ENCODE measurements around the gene CLBA1.

CLBA1 gene

DNA sequence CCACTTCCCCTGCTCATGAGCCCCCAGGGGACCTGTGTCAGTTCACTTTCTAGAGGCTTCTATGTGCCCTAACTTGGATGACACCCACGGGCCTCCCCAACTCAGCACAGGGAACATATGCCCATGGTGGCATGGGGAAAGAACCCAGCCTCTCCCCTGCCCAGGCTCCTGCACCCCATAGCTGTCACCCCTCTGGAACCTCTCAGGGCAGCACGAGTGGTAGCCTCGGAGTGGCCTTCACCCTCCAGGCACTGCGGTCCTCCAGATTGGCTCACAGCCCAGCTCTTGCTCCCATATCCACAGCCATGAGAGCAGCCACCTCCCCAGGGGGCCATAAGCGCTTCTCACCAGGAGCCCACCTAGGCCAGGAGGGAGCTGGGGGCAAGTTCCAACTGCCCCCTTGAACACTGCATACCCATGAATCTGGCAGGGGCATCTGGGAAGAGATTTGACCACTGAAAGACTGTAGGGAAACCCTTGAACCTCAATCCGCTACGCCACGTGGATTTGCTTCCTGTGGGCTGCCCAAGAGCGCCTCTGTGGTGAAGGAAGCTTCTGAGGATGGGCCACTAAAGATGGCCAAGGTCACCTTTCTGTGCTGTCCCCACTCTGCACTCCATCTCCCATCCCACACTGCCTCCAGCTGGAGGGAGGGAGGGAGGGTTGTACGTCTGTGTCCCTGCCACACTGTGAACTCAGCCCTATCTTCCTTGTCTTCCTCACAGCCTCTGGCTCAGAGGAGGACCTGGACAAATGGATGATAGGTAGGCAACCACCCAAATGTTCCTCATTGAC is 49.0 kb upstream of the CLBA1 start:
- no peaks in the 10 kb centered on the region for H3K9me3 ChIP-seq (ENCODE audit: control insufficient read depth, insufficient read depth, low read depth, low read length)
- POLR2A ChIA-PET: no interaction called here
- H3K27ac ChIP-seq (ENCODE audit: extremely low read depth, low read depth, low read length): no peak overlapping the region
- no peak overlapping the region for H3K4me3 ChIP-seq (ENCODE audit: low read depth, low read length)
- CTCF ChIA-PET: interaction anchor here (1.1 to 1.2 kb wide), 2 partner anchors 109 to 153 kb away, joined by 3 to 4 read pairs; no protein-coding TSS in a partner anchor
- H3K4me1 ChIP-seq (ENCODE audit: control insufficient read depth, insufficient read depth, low read length): no peaks in the 10 kb centered on the region
- 0 out of 2 replicates have a peak, but pooled peaks have one; percentile 7 for TF ChIP-seq ZIC2 (tag by site-specific recombination; IDR thresholded peaks at IDR 0.05)
- TF ChIP-seq, protein P1, sequence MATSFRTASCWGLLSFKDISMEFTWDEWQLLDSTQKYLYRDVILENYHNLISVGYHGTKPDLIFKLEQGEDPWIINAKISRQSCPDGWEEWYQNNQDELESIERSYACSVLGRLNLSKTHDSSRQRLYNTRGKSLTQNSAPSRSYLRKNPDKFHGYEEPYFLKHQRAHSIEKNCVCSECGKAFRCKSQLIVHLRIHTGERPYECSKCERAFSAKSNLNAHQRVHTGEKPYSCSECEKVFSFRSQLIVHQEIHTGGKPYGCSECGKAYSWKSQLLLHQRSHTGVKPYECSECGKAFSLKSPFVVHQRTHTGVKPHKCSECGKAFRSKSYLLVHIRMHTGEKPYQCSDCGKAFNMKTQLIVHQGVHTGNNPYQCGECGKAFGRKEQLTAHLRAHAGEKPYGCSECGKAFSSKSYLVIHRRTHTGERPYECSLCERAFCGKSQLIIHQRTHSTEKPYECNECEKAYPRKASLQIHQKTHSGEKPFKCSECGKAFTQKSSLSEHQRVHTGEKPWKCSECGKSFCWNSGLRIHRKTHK (tag by site-specific recombination; IDR thresholded peaks at IDR 0.05): no peak
- H3K36me3 ChIP-seq (ENCODE audit: control insufficient read depth in 2 of 2, insufficient read depth in 1 of 2, low read length in 2 of 2): no peaks in the 10 kb centered on the region

- no peak overlapping the region for H3K27ac ChIP-seq (ENCODE audit: extremely low read depth, low read depth, low read length)
- ChIA-PET POLR2A (no interaction called here), CTCF (interaction anchor here (1.2 kb wide), 2 partner anchors 41 to 153 kb away, joined by 4 to 5 read pairs; no protein-coding TSS in a partner anchor)
- H3K36me3 ChIP-seq (ENCODE audit: control insufficient read depth in 2 of 2, insufficient read depth in 1 of 2, low read length in 2 of 2): no peaks in the 10 kb centered on the region
- no peak overlapping the region for H3K4me3 ChIP-seq (ENCODE audit: low read depth, low read length)
- no peaks in the 10 kb centered on the region for H3K9me3 ChIP-seq (ENCODE audit: control insufficient read depth, insufficient read depth, low read depth, low read length)
- no peaks in the 10 kb centered on the region for H3K4me1 ChIP-seq (ENCODE audit: control insufficient read depth, insufficient read depth, low read length)
- TF ChIP-seq HIC1 (tag by site-specific recombination; IDR thresholded peaks at IDR 0.05) (no peak), ZNF175 (tag by site-specific recombination; IDR thresholded peaks at IDR 0.05) (no peak), ZBTB10 (tag by site-specific recombination; IDR thresholded peaks at IDR 0.05) (no peak), ZNF473 (tag by site-specific recombination; IDR thresholded peaks at IDR 0.05) (no peak), ZNF423 (tag by site-specific recombination; IDR thresholded peaks at IDR 0.05) (no peak), KLF1 (tag by site-specific recombination; IDR thresholded peaks at IDR 0.05) (no peak), ZNF654 (tag by site-specific recombination; IDR thresholded peaks at IDR 0.05; ENCODE audit: low read depth) (no peak), FEZF1 (tag by site-specific recombination; IDR thresholded peaks at IDR 0.05) (no peak), ZNF830 (tag by site-specific recombination; IDR thresholded peaks at IDR 0.05; ENCODE audit: low read depth) (no peak)
Observed at GRCh38 chr14:104937161-104937560, 48.4 kb upstream of the CLBA1 start.

DNA sequence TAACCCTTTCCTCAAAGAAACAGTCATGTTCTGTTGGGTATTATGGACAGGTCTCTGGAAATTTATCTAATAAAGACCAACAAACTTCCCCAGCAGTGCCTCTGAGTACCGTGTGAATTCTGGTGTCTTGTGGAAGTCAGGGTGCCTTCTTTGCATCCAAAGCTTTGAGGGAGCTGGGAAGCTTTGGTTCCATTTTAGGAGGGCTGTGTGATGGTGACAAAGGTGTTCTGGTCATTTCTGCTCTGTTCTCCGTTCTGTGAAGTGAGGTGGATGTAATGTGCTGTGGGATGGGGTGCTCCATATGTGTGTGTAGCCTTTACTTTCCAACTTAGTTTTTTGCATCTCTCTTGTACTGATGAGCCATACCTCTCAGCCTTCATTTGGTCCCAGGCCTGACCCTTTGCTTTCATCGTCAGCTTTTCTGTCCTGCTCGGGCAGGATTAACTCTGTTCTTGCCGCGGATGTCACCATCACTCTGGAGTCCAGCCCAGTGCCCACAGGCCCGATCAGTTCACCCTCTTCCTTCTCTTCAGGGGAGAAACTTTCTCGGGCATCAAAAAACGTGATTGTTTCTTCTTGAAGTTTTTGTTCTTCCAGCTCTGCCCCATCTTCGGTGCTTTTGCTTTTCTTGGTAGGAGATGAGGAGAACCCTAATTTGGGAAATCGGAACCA is 47.8 kb upstream of the CLBA1 start:
- Histone ChIP-seq H3K9me3 (ENCODE audit: control insufficient read depth, insufficient read depth, low read depth, low read length) (no peaks in the 10 kb centered on the region), H3K36me3 (ENCODE audit: control insufficient read depth in 2 of 2, insufficient read depth in 1 of 2, low read length in 2 of 2) (no peaks in the 10 kb centered on the region), H3K4me3 (ENCODE audit: low read depth, low read length) (no peak overlapping the region), H3K4me1 (ENCODE audit: control insufficient read depth, insufficient read depth, low read length) (no peaks in the 10 kb centered on the region), H3K27ac (ENCODE audit: extremely low read depth, low read depth, low read length) (no peak overlapping the region)
- CTCF ChIA-PET: interaction anchor here (0.6 to 1.2 kb wide), 3 partner anchors 36 to 152 kb away, joined by 4 to 5 read pairs (median 4); no protein-coding TSS in a partner anchor
- POLR2A ChIA-PET: no interaction called here
- no peak for TF ChIP-seq ZNF658 (tag by site-specific recombination; IDR thresholded peaks at IDR 0.05)
- no peak for TF ChIP-seq HOXD13 (CRISPR knock-in tag; IDR thresholded peaks at IDR 0.05; ENCODE audit: borderline replicate concordance)
- no peak for TF ChIP-seq ZNF513 (tag by site-specific recombination; IDR thresholded peaks at IDR 0.05)
- TF ChIP-seq ZNF341 (tag by site-specific recombination; IDR thresholded peaks at IDR 0.05; ENCODE audit: low read depth): no peak
- no peak for TF ChIP-seq ZNF311 (tag by site-specific recombination; IDR thresholded peaks at IDR 0.05; ENCODE audit: borderline replicate concordance)
- no peak for TF ChIP-seq GLIS2 (tag by site-specific recombination; IDR thresholded peaks at IDR 0.05)
- no peak for TF ChIP-seq ZNF433 (tag by site-specific recombination; IDR thresholded peaks at IDR 0.05; ENCODE audit: low read depth)
